GM21529 (cell line): ENCODE measurements around the gene TNN.
"Not testable (repeated sequence)": the region's sequence is repeated elsewhere in the genome, so short reads cannot be mapped to it uniquely, and the experiment has no call there.

ENCODE experiments used
- ATAC-seq: cut with Tn5 transposase; IDR thresholded peaks from one replicate; pipeline ENCODE4 v1.9.1; 2021; ENCODE audit not compliant: unreplicated experiment

The TNN gene, protein sequence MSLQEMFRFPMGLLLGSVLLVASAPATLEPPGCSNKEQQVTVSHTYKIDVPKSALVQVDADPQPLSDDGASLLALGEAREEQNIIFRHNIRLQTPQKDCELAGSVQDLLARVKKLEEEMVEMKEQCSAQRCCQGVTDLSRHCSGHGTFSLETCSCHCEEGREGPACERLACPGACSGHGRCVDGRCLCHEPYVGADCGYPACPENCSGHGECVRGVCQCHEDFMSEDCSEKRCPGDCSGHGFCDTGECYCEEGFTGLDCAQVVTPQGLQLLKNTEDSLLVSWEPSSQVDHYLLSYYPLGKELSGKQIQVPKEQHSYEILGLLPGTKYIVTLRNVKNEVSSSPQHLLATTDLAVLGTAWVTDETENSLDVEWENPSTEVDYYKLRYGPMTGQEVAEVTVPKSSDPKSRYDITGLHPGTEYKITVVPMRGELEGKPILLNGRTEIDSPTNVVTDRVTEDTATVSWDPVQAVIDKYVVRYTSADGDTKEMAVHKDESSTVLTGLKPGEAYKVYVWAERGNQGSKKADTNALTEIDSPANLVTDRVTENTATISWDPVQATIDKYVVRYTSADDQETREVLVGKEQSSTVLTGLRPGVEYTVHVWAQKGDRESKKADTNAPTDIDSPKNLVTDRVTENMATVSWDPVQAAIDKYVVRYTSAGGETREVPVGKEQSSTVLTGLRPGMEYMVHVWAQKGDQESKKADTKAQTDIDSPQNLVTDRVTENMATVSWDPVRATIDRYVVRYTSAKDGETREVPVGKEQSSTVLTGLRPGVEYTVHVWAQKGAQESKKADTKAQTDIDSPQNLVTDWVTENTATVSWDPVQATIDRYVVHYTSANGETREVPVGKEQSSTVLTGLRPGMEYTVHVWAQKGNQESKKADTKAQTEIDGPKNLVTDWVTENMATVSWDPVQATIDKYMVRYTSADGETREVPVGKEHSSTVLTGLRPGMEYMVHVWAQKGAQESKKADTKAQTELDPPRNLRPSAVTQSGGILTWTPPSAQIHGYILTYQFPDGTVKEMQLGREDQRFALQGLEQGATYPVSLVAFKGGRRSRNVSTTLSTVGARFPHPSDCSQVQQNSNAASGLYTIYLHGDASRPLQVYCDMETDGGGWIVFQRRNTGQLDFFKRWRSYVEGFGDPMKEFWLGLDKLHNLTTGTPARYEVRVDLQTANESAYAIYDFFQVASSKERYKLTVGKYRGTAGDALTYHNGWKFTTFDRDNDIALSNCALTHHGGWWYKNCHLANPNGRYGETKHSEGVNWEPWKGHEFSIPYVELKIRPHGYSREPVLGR (N-terminal part only)

GRCh38 chr1:175067362-175068106 lies at the start of gene TNN:
Gene TNN, plus strand, starts transcription at chr1:175067833. Its CDS starts 9,586 bp downstream, at chr1:175077419.
- ATAC-seq: no peak

- no peak for ATAC-seq
Measured at GRCh38 chr1:175019524-175019923, 48.1 kb upstream of the TNN start.

- peak; percentile 92 for ATAC-seq
Measured at GRCh38 chr1:175023043-175023921, 44.4 kb upstream of the TNN start, which contains the start of gene MRPS14. Gene MRPS14, minus strand, starts transcription at chr1:175023425. Its CDS starts 17 bp downstream, at chr1:175023408.

DNA sequence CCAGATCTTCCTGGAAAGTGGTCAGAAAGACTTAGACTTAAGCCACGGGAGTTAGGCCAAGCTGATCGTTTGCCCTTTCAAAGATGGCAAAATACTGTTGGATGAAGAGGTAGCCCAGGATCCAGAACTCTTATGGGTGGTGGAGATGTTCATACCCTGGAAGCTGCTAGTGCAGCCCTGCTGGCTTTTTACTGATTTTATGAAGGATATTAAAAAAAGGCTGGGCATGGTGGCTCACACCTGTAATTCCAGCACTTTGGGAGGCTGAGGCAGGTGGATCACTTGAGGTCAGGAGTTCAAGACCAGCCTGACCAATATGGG lies 43.8 kb upstream of the TNN start:
- not testable (repeated sequence) for ATAC-seq

DNA sequence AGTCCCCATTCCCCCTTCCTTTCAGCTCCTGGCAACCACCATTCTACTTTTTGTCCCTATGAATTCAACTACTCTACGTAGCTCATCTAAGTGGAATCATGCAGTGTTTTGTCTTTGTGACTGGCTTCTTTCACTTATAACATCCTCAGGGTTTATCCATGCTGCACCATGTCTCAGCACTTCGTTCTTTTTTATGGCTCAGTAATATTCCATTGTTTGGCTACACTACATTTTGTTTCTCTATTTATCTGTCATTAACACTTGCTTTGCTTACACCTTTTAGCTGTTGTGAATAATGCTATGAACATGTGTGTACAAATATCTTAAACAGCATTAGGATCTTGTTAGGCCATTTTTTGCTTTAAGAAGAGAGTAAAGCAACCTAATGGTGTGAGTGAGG lies 42.9 kb upstream of the TNN start:
- ATAC-seq: no peak

DNA sequence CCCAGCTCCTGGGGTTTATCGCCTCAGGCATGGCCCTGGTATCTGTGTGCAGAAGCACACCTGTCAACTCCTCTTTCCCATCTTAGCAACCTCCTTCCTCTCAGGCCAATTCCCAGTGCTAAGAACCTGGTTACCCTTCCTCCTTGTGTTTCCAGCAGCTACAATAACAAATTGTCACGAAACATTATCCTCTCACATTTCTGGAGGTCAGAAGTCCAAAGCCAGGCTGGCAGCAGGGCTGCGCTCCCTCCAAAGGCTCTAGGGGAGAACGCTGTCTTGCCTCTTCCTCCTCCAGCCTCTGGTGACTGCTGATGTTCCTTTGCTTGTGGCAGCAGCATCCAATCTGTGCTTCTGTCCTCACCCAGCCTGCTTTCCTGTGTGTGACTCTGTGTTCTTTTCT lies 33.7 kb upstream of the TNN start:
- no peak for ATAC-seq

DNA sequence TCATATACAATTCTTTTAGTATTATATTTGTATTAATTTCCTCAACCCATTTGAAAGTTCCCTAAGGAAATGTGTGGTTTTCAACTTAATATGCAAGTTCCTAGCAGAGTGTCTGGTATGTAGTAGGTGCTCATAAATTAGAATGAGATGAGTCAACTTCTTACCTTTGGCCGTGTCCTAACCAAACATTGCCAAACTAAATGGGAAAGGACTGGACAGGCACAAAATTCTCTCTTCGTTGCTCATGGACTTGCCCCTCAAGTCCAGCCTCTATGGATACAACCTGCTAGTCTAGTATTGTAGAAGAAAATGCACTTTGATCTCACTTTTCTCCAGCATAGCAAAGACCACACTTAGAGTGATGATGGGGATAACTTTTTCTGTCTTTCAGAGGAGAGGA lies 32.9 kb upstream of the TNN start:
- no peak for ATAC-seq

DNA sequence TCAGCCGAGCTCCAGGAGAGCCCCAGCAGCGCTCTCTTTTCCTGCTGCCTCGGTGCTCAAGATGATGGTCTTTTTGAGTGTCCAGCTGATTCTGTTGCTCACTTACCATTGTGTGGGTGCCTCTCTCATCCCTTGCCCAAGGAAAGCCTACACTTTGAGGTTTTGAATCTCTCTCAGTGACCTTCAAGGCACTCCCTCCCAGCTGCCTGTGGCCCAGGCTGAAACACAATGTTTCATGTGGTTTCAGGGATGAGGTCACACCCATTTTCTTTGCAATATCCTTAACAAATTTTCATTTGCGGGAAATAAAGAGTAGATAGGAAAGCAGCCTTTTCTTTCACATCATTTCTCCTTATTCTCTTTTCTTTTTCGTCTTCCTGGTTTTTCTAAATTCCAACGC lies 31.8 kb upstream of the TNN start:
- ATAC-seq: no peak

DNA sequence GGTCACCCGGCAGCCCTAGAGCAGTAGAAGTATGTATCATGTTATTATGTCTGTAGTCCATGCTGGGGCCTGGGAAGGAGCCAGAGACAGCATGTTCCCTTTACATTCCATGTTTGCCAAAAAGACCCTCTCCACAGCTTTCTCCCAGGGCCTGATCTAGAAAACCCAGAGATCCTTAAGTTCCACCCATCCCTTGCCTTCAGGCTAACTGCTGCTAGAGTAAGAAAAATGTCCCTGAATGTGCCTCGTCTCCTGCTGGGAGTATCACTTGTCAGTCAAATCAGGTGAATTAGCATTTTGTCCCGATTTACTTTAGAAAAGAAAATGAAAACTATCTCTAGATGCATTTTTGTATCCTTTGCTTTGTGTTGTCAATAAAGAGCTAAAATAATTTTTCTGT lies 31.2 kb upstream of the TNN start:
- no peak for ATAC-seq

DNA sequence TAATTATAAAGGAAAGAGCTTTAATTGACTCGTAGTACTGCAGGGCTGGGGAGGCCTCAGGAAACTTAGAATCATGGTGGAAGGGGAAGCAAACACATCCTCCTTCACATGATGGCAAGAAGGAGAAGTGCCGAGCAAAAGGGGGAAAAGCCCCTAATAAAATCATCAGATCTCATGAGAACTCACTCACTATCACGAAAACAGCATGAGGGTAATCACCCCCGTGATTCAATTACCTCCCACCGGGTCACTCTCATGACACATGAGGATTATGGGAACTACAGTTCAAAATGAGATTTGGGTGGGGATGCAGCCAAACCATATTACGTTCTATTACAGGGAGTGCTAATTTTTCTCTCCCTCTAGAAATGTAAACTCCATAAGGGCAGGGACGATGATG lies 30.2 kb upstream of the TNN start:
- no peak for ATAC-seq

DNA sequence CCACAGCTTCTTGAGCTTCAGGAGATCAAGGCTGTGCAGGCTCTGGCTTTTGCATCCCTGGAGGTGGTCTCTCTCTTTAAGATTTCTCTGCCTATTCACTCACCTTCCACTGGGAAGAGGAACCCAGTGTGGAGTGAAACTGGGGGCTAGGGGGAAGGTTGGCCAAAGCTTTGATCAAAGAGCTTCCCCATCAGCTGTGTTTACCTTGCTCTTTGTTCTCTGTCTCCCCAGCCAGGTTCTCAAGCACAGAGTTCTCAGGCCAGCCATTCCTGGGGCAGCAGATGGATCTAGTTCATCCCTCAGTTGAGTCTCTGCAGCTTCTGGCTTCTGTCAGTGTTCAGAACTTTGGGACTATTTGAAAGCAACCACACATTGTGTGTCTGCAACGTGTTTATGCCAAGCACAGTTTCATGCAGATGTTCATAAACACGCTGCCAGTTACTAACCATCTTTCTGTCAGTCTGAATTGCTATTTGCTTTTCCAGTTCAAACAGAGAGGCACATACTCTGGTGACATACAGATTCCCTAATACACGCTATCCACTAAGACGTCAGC lies 27.2 kb upstream of the TNN start:
- ATAC-seq: no peak

GRCh38 chr1:175042650-175043049 lies 25.0 kb upstream of the TNN start:
- no peak for ATAC-seq

- no peak for ATAC-seq
Measured at GRCh38 chr1:175043824-175044223, 23.8 kb upstream of the TNN start.

GRCh38 chr1:175044591-175044990 lies 23.0 kb upstream of the TNN start:
- not testable (repeated sequence) for ATAC-seq

DNA sequence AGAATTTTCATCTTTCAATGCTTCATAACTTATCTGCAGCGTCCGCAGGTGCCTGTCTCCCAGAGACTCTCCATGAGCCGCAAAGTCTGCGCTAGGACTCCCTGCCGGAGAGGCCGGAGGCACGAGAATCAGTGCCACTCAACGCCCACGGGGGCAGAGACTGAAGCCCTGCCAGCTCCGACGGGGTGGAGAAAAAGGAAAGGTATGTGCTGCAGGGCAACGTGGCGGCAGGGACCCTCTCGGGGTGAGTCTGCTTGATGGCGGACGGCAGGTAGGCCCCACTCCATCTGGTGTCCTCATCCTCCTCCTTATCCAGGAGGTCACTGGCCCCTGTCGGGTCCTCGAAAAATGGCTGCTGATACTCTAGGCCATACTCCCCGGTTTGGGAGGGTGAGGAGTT lies 22.5 kb upstream of the TNN start:
- no peak for ATAC-seq

GRCh38 chr1:175045519-175045918 lies 22.1 kb upstream of the TNN start:
- no peak for ATAC-seq

DNA sequence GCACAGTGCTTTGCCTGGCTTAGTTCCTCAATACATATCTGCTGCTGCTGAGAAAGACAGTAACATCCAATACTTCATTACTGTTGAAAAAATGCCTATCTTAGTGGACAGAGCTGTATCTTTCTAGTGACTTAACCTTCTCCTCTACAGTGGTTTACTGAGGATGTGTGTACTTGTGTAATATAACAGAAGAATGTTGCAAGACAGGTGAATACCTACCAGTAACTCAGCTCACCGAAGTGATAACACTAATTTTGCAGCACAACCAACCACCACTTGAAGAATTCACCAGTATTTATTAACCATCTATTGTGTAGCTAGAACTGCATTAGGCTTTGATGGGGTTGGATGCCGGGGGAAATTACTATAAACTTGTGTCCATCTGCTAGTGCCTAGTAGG lies 16.6 kb upstream of the TNN start:
- no peak for ATAC-seq

GRCh38 chr1:175054736-175055135 lies 12.9 kb upstream of the TNN start:
- ATAC-seq: no peak

- ATAC-seq: no peak
Measured at GRCh38 chr1:175062339-175062738, 5.3 kb upstream of the TNN start.
